GM18870 (cell line): ENCODE data around the gene DNASE1L1.
"Not testable (repeated sequence)": the region's sequence is repeated elsewhere in the genome, so short reads cannot be mapped to it uniquely, and the experiment has no call there.

Source experiments
- ATAC-seq: cut with Tn5 transposase; IDR thresholded peaks from one replicate; pipeline ENCODE4 v1.9.1; 2021; ENCODE audit warnings: moderate library complexity; ENCODE audit not compliant: unreplicated experiment

Gene DNASE1L1

GRCh38 chrX:154408659-154409221 lies 314 bp downstream of the DNASE1L1 start:
- no peak for ATAC-seq

DNA sequence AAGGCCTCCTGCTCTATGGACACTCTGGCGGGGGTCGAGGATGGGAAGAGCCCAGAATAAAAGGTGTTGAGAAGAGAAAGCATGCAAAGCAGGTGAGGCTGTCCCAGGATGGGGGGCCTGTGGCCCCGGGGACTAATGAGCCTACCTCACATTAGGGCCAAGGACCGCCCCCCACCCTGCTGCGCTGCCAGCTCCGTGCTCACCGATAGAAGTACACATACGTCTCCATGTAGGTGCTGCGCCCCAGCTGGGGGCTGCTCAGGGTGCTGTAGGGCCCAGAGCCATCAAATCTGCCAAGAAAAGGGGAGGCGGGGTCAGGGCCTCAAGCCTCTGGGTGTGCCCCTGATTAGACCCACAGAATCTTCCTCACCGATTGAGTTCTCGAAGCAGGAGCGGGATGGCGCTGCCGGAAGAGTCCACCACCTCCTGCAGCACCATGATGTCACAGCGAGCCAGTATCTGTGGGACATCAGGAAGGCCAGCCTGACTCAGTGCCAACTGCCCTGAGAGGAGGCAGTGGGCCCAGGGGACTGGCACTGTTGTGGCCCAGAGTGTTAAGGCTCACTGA lies 4.3 kb downstream of the DNASE1L1 start:
- ATAC-seq = no peak

GRCh38 chrX:154403858-154404257 lies 5.2 kb downstream of the DNASE1L1 start:
- ATAC-seq = no peak

DNA sequence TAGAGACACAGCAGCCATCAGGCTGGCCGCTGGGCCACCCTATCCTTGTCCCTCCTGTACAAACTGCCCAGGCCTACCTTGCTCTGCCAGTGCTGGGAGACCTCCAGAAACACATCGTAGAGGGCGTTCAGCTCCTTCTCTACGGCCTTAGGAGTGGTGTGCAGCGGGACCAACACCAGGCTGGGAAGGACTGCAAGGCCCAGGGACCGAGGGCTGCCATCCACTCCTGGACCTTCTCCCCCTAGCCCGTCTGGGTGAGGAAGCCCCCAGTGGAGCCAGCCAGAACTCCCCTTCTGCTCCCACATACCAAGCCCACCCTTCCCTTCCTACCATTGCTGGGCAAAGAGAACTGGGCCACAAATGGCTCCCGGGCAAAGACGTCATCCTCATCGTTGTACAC lies 5.9 kb downstream of the DNASE1L1 start:
- ATAC-seq = no peak

- no peak for ATAC-seq
Observed at GRCh38 chrX:154402622-154403127, 6.4 kb downstream of the DNASE1L1 start.

GRCh38 chrX:154401918-154402621 lies 7.0 kb downstream of the DNASE1L1 start:
- no peak for ATAC-seq

GRCh38 chrX:154401045-154401799 lies 7.8 kb downstream of the DNASE1L1 start:
- no peak for ATAC-seq

DNA sequence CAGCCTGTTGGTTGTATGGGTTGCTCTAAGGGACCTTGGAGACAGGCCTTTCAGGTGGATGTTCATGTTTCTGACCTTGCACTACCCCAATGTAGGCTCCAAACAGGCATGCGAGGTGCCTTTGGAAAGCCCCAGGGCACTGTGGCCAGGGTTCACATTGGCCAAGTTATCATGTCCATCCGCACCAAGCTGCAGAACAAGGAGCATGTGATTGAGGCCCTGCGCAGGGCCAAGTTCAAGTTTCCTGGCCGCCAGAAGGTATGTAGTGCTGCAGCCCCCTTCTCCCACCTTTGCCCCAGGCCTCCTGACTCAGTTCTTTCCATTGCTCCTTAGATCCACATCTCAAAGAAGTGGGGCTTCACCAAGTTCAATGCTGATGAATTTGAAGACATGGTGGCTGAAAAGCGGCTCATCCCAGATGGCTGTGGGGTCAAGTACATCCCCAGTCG lies 8.7 kb downstream of the DNASE1L1 start:
- not testable (repeated sequence) for ATAC-seq

GRCh38 chrX:154399527-154400368 lies 9.3 kb downstream of the DNASE1L1 start:
- ATAC-seq = no peak

GRCh38 chrX:154398668-154399526 lies 10.2 kb downstream of the DNASE1L1 start:
- peak; percentile 2 for ATAC-seq

DNA sequence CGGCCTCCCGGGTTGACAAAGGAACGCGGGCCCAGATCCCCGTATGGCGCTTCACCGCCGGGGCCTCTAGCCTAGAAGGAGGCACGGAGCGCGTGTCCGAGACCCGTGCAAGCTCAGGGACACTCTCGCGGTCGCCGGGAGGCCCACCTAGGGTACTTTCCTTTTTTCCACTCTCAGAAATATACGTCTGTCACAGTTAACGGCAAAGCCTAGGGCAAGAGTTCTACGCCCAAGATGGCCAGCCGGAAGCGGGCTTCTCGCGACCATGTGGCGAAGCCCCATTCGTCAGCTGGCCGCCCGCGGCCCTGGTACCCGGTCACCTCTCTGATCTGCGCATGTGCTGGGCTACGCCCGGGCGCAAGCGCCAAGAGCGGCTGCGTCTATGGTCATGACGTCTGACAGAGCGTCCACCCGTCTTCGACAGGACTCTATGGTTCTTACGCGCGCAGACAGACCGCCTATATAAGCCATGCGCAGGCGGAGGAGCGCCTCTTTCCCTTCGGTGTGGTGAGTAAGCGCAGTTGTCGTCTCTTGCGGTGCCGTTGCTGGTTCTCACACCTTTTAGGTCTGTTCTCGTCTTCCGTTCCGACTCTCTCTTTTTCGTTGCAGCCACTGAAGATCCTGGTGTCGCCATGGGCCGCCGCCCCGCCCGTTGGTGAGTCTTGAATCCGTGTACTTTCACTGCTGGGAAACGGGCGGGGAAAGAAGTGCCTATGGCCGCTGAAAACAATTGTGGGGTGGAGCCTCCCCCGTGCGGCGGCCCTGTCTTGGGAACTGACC lies 11.0 kb downstream of the DNASE1L1 start, which contains the start of gene RPL10:
Gene RPL10 (plus strand): TSS at position 490 of the 780 bp plus-strand sequence. CDS start 143 bp downstream, at position 633.
- peak; percentile 73 for ATAC-seq

DNA sequence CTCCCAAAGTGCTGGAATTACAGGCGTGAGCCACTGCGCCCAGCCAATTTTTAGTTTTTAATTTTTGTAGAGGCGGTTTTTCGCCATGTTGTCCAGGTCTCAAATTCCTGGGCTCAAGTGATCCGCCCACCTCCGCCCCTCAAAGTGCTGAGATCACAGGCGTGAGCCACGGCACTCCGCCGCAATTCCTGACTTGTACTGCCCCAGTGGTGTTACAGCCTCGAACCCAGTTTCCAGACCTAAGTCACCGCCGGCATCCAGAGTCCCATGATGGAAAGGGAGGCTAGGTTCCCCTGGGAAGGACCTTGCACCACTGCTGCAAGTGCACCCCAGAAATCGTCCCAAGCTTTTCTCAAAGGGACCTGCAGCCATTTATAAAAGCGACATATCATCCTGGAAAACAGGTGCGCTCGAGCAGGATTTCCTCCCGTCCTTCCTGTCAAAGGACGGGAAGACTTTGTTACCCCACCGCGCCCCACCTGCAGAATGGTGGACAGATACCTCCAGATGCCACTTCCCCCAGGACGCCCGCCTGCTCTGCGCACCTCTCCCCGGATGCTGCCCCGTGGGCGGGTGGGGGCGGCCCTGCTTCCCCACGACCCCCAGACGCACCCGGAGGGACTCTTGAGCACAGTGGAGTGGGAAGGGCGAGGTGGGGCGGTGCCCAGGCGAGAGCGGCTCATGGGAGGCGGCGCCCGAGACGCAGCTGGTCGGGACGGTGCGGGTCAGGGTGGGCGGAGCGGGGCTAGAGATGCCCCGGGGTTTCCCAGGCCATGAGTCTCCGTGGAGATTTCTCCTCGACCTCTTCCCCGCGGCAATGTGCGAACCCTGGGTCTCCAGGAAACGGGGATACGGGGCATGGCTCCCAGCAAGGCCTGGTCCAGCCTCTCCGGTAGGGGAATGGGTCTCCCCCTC lies 11.8 kb downstream of the DNASE1L1 start:
- ATAC-seq = peak; percentile 26

DNA sequence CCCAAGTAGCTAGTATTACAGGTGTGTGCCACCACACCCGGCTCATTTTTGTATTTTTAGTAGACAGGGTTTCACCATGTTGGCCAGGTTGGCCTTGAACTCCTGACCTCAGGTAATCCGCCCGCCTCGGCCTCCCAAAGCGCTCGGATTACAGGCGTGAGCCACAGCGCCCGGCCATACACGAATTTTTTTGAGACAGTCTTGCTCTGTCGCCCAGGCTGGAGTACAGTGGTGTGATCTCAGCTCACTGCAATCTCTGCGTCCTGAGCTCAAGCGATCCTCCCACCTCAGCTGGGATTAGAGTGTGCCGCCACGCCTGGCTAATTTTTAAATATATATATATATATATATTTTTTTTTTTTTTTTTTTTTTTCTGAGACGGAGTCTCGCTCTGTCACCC lies 12.7 kb downstream of the DNASE1L1 start:
- ATAC-seq = not testable (repeated sequence)

GRCh38 chrX:154389812-154390747 lies 19.0 kb downstream of the DNASE1L1 start:
- peak; percentile 45 for ATAC-seq

DNA sequence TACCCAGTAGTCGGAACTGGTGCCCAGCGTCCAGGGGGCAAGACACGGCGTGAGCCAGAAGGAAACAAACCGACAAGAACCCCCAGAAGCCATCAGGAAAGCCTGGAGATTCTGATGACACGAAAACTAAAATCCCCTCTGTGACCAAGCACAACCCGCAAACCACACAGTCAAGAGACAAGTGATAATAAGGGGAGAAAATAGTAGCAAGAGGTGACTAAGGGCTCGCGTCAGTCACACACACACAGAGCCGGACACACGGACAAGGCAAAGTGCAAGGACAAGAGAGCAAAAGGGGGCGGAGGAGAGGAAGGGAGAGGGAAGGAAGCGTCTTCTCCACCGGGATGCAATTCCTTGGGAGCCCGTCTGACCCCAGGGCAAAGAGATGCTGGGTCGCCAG lies 20.4 kb downstream of the DNASE1L1 start:
- peak; percentile 44 for ATAC-seq

DNA sequence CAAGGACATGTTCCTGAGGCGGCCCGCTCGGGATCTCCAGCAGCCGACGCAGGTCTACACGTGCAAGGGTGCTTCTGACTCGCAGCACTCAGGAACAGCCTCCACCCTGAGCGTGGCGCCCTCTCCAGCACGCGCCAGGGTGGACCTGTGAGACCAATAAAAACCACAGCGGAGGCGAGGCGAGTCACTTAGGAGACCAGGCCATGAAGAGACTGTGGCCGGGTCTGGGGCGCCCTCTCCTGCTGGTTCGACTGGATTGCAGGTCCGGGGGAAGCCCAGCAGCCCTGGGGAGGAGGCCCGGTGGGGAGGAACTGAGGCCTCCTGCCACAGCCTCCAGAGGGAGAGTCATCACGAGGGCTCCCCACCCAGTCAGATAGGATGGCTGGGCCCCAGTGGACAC lies 21.0 kb downstream of the DNASE1L1 start:
- ATAC-seq = peak; percentile 15
